HG02759 (cell line): ENCODE data around the gene MAJIN.

Experiments used
- ATAC-seq: cut with Tn5 transposase; IDR thresholded peaks from one replicate; pipeline ENCODE4 v1.9.1; 2021; ENCODE audit warnings: mild to moderate bottlenecking, moderate library complexity; ENCODE audit not compliant: unreplicated experiment

The MAJIN gene

GRCh38 chr11:64916040-64916774, 55.7 kb downstream of the MAJIN start:
- no peak for ATAC-seq

GRCh38 chr11:64915376-64915887, 56.5 kb downstream of the MAJIN start:
- no peak for ATAC-seq

DNA sequence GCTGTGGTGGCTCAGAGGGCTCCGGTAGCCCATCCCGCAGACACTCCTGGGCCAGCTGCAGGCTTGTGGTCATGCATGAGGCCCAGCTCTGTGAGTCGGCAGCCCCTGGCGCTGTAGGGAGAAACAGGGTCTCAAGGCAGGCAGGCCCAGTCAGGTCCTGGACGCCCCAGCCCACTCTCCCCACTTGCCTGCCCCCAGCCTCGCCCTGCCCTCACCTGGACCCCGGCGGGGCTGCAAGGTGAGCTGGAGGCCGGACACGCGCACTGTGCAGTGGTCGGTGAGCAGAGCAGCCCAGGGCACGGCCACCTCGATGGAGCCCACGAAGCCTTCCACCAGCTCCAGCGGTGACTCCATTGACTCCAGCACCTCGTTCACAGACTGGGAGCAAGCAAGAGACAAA, 57.8 kb downstream of the MAJIN start:
- no peak for ATAC-seq

DNA sequence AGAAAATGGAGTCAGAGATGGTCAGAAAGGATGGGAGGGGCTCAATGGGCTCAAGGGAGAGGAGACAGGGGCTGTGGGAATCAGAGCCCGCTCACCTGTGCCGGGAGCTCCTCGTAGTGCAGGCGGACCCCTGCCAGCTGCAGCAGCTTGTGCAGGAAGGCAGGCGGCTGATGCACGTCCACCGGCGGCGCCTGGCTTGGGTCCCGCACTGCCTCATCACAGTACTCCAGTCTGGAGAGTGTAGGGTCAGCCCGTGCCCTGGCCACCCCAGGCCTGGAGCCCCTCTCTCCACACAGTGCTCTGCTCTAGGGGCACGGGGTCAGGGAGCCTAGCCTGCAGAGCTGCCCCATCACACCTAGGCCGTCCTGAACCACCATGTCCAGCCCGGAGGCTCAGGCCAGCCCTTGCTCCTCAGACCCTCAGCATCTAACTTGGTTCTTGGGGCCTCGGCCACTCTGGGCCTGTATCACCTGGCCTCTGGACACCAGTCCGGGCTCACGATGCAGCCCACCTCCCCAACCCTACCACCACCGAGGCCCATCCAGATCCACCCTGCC, 58.7 kb downstream of the MAJIN start:
- ATAC-seq = no peak

- no peak for ATAC-seq
Measured at GRCh38 chr11:64911689-64912088, 60.2 kb downstream of the MAJIN start.

- no peak for ATAC-seq
Measured at GRCh38 chr11:64911142-64911541, 60.8 kb downstream of the MAJIN start.

- no peak for ATAC-seq
Measured at GRCh38 chr11:64910451-64911093, 61.3 kb downstream of the MAJIN start.

- ATAC-seq = no peak
Measured at GRCh38 chr11:64909653-64910343, 62.1 kb downstream of the MAJIN start.

DNA sequence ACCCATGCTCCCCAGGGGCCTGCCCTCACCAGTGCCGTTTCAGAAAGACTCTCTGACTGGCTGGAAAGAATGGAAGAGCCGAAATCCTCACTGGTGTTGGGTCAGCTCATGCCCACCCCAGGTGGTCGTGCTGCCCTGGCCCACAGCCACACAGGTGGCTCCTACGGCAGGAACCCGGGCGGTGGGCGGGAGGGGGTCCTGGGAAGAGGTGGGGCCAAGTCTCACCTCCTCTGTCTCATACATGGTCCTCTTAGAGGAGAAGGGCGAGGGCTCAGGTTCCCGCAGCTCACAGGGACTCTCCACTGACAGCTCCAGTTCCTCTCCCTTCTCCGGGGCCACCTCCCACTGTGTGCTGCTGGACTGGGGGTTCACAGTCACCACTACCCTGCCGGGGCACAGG, 63.1 kb downstream of the MAJIN start:
- ATAC-seq = no peak

- ATAC-seq = no peak
Measured at GRCh38 chr11:64906314-64906635, 65.6 kb downstream of the MAJIN start.

- no peak for ATAC-seq
Measured at GRCh38 chr11:64905516-64906313, 66.2 kb downstream of the MAJIN start.

DNA sequence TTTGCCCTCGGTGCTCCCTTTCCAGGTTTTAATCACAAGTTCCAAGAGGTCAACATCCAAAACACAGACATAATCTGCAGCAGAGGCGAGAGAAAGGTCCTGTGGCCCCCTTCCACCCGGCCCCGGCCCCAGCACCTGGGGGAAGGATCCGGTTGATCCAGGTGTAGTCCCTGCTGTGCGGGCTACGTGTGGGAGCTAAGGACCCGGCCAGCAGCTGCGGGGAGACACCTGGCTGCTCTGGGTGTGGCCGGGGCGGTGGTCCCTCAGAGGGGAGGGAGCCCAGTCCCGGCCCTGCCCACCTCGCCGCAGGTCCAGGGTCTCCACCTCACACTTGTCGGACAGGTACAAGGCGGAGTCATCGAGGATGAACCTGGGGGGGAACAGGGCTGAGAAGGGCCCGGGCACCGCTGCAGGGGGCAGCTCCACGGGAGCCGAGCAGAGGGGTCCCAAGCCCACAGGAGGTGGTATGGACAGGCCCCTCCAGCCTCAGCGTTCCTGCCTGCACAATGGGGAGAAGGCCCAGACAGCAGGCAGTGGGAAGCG, 68.5 kb downstream of the MAJIN start:
- ATAC-seq = no peak

DNA sequence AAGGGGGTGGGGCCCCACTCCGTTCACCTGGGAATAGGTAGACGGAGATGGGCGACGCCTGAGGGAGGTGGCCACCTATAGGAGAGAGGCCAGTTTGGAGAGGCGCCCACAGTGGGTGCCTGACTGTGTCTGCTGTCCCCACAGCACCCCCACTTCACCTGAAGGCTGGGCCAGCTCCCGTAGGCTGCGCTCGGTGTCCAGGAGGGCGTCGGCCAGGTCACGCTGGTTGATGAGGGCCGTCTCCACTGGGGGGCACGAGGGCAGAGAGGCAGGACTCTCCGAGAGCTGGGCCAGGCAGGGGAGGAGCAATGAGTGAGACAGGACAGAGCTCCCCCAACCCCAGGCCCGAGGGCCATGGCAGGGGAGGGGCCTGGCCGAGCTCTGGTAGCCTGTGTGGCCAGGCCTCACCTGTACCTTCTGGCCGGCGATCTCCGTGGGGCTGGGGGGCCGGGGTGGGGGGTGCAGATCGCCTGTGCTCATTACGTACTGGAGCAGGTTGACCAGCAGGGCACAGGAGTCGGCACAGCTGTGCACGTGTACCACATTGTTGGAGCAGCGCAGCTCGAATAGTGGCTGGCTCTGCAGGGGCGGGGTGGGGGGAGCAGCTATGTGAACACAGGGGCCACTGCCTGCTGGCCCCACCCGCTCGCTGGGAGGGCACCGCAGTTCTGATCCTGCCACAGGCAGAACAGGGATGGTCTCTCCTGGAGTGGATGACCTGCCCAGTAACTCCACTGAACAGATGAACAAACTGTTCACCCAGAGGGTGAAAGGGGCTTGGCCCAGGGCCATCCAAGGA, 69.6 kb downstream of the MAJIN start:
- no peak for ATAC-seq

DNA sequence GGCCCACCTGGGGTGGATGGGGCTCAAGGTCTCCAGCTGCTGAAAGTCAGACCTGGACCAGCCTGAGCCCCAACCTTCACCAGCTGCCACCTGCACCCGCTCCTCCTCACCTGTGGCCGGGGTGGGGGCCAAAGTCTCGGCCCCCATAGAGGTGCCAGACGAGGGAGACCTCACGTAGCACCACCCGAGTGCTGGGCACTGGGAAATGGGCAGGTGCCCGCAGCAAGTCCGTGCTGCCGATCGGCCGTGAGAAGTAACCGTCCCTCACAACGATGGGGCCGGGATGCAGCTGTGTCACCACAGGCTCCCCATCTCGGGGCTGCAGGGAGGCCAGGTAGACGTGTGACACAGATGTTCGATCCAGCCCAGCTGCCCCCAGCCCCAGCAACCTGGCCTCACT, 71.1 kb downstream of the MAJIN start:
- ATAC-seq = no peak

- no peak for ATAC-seq
Measured at GRCh38 chr11:64900263-64900678, 71.6 kb downstream of the MAJIN start.

- ATAC-seq = no peak
Measured at GRCh38 chr11:64898541-64898940, 73.4 kb downstream of the MAJIN start.

DNA sequence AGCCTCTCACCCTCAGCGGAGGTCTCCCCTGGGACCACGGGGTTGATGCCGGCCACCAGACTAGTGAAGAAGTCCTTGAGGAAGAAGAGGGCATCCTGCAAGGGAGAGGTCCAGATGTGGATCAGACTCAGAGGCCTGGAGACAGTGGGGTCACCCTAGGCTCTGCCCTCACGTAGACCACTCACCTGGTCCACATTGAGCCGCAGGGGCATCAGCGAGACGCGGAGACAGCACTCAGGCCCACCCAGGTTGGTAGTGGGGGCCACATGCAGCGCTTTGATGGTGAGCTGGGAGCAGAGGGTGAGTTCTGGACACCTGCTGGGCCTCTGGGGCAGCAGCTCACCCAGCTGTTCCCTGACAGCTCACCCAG, 73.8 kb downstream of the MAJIN start:
- ATAC-seq = no peak

DNA sequence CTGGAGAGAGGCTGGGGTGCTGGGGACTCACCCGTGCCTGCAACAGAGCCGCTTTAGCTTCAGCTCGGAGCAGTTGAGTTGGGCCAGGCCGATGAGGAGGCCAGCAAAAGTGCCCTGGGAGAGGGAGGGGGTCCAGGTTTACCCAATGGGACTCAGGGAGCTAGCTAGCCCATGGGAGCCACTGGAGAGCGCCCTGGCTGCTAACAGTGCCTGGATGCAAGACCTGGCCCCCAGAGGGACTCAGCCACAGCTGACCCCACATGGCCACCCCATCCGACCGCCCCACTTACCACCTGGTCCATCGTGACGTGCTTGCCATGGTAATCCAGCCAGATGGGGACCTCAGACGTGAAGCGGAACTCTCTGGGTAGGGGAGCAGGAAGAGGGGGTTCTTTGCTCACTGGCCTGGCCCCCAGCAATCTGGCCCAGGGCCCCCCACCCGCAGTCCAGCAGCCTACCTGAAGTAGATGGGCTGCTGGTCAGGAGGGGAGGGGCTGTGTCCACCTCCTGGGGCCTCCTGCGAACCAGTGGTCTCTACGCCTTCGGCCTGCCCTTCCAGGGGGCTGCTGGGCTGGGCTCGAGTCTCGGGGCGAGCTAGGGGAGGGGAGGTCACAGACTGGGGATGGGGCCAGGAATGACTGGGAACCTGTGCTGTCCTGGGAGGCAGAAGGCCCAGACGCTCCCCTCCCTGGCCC, 74.4 kb downstream of the MAJIN start:
- no peak for ATAC-seq

DNA sequence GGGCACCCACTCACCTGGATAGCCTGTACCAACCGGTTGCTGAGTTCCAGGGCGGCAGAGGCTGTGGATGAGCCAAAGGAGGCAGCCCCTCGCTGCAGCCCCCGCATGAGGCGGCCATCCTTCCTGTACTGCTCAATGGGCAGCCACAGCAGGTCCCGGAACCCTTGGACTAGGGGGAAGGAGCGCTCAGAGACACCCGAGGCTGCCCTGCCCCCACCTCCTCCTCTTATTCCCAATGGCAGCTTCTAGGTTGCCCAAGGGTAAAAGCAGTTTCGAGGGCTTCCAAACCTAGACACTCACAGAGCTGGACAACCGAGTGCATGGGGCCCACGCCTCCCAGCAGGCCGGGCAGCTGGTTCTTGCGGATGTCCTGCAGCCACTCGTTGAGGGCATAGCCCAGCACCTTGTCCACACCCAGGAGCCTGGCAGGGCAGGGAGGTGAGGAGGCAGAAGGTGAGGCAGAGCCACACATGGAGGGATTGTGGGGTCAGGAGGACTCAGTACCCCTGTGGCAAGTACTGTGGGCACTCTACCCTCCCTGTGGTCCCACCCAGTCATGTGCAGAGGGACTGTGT, 75.4 kb downstream of the MAJIN start:
- no peak for ATAC-seq
